PC-9 (cell line): ENCODE data around the gene LMO7.

ENCODE experiments used
- EZH2 ChIP-seq: fragments of 200-600 bp; sonication (generic); IDR thresholded peaks from 2 replicates; pipeline ENCODE4 v1.8.0; 2017; ENCODE audit warnings: antibody characterized with exemption, low read depth
- TF ChIP-seq, protein P1 (sequence below): fragments of 200-600 bp; sonication (generic); conservative IDR thresholded peaks from 2 replicates; pipeline ENCODE4 v1.6.1; 2017; ENCODE audit warnings: mixed run types, antibody characterized with exemption, mild to moderate bottlenecking, moderate library complexity

DNA sequence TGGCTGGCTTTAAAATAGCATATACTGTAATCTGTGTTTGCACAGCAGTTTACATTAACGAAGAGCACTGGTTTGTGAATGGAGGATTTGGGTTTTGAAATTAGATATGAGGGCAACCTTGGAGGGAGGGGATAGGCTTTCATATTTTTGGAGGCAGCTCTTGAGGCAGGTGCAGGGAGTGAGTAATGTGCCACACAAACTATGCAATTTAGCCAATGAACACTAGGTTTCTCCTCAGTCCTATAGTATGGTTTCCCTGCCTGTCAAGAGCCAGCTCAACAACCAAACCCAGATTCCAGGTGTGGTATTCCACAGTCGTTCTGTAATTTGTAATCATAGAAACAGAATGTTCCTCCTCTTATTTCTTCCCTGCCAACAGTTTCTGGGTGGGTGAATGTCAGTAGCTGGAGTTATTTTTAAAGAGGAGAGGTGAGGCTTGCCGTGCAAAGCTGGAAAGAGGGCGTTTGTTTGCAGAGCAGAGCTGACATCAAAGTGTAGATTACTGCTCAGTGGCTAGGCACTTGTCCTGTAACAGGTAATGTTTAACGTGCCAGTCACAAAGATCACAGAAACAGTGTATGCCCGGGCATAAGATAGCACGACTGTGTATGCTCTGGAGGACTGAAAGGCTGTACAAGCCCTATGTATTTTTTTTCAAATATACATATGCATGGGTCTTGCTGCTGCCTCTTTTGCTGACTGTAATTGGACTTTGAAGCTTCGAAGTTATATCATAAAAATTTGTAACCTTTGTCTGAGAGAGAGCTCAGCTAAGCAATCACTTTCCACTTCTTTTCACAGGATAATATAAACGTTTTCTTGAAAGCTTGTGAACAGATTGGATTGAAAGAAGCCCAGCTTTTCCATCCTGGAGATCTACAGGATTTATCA lies 124.2 kb downstream of the LMO7 start:
- TF ChIP-seq, protein P1, sequence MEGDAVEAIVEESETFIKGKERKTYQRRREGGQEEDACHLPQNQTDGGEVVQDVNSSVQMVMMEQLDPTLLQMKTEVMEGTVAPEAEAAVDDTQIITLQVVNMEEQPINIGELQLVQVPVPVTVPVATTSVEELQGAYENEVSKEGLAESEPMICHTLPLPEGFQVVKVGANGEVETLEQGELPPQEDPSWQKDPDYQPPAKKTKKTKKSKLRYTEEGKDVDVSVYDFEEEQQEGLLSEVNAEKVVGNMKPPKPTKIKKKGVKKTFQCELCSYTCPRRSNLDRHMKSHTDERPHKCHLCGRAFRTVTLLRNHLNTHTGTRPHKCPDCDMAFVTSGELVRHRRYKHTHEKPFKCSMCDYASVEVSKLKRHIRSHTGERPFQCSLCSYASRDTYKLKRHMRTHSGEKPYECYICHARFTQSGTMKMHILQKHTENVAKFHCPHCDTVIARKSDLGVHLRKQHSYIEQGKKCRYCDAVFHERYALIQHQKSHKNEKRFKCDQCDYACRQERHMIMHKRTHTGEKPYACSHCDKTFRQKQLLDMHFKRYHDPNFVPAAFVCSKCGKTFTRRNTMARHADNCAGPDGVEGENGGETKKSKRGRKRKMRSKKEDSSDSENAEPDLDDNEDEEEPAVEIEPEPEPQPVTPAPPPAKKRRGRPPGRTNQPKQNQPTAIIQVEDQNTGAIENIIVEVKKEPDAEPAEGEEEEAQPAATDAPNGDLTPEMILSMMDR, result peak; percentile 44
- TF ChIP-seq EZH2, result no peak
